ENCODE results near the gene LGALS7. TPM values are rescaled to one million over a fixed set of nuclear protein-coding genes. Genes with fewer than 3 reads are reported as not detected.

The LGALS7 gene
- total RNA-seq, 1 experiment from 2014 or later, result not detected

GRCh38 chr19:38781058-38781457, 7.7 kb upstream of the LGALS7 start:
- intact Hi-C loops (cut with micrococcal nuclease; ENCODE audit: unreplicated experiment) (no loop called here), in situ Hi-C loops (cut with HindIII; ENCODE audit: low pct_unique_long_range_greater_than_20kb, low sequenced_read_pairs) (loop anchor here (25.0 kb wide), 1 partner anchor 1006 kb away; the partner anchor contains the start of gene LEUTX)
- DNase-seq (ENCODE audit: low read depth, low spot score) (no peak), ATAC-seq (peak; percentile 37; the same call in 1 of the 2 replicates)
- no peaks in the 10 kb centered on the region for H3K4me1 ChIP-seq (ENCODE audit: control insufficient read depth, insufficient read depth, low read length)
- BruUV-seq (replicated peaks), result no TSS peak
- H3K27ac ChIP-seq (ENCODE audit: low read length), result no peak overlapping the region
- H3K4me3 ChIP-seq (ENCODE audit: low read depth in 2 of 2, low read length in 2 of 2), result no peak overlapping the region
- TF ChIP-seq CTCF (IDR thresholded peaks at IDR 0.05), result no peak
- TF ChIP-seq POLR2AphosphoS5 (IDR thresholded peaks at IDR 0.05; ENCODE audit: low read depth, low read length), result no peak
- no peak for TF ChIP-seq REST (IDR thresholded peaks at IDR 0.05; ENCODE audit: insufficient read depth in 1 of 2, low read depth in 2 of 2, low read length in 1 of 2)
- H3K9me3 ChIP-seq (ENCODE audit: control insufficient read depth, insufficient read depth, low read depth, low read length), result no peaks in the 10 kb centered on the region
- POLR2A ChIA-PET, result interaction anchor here (0.6 kb wide), 2 partner anchors 128 to 655 kb away, joined by 3 to 7 read pairs; partner anchors contain the start of gene RPS16
- no peaks in the 10 kb centered on the region for H3K27me3 ChIP-seq (ENCODE audit: control insufficient read depth, insufficient read depth, low read length)
- no peaks in the 10 kb centered on the region for H3K36me3 ChIP-seq (ENCODE audit: control insufficient read depth, insufficient read depth, low read length)
- CTCF ChIA-PET, result interaction anchor here (0.5 to 0.7 kb wide), 3 partner anchors 31 to 274 kb away, joined by 3 to 4 read pairs (median 3); no protein-coding TSS in a partner anchor

GRCh38 chr19:38780443-38780842, 7.1 kb upstream of the LGALS7 start:
- ATAC-seq (no peak), DNase-seq (ENCODE audit: low read depth, low spot score) (no peak)
- ChIA-PET POLR2A (no interaction called here), CTCF (no interaction called here)
- no peaks in the 10 kb centered on the region for H3K27me3 ChIP-seq (ENCODE audit: control insufficient read depth, insufficient read depth, low read length)
- no peaks in the 10 kb centered on the region for H3K9me3 ChIP-seq (ENCODE audit: control insufficient read depth, insufficient read depth, low read depth, low read length)
- TF ChIP-seq REST (IDR thresholded peaks at IDR 0.05; ENCODE audit: insufficient read depth in 1 of 2, low read depth in 2 of 2, low read length in 1 of 2), result no peak
- no peak for TF ChIP-seq TCF7L2 (IDR thresholded peaks at IDR 0.05; ENCODE audit: low read depth, low read length)
- TF ChIP-seq POLR2AphosphoS5 (IDR thresholded peaks at IDR 0.05; ENCODE audit: low read depth, low read length), result no peak
- no peak for TF ChIP-seq SIN3A (IDR thresholded peaks at IDR 0.05; ENCODE audit: borderline replicate concordance, insufficient read depth, low read depth, low read length)
- no peak for TF ChIP-seq CTCF (IDR thresholded peaks at IDR 0.05)
- H3K4me3 ChIP-seq (ENCODE audit: low read depth in 2 of 2, low read length in 2 of 2), result no peak overlapping the region
- intact Hi-C loops (cut with micrococcal nuclease; ENCODE audit: unreplicated experiment) (no loop called here), in situ Hi-C loops (cut with HindIII; ENCODE audit: low pct_unique_long_range_greater_than_20kb, low sequenced_read_pairs) (loop anchor here (25.0 kb wide), 1 partner anchor 1007 kb away; the partner anchor contains the start of gene LEUTX)
- no peaks in the 10 kb centered on the region for H3K4me1 ChIP-seq (ENCODE audit: control insufficient read depth, insufficient read depth, low read length)
- no peaks in the 10 kb centered on the region for H3K36me3 ChIP-seq (ENCODE audit: control insufficient read depth, insufficient read depth, low read length)
- H3K27ac ChIP-seq (ENCODE audit: low read length), result no peak overlapping the region
- BruUV-seq (replicated peaks), result no TSS peak
